Measurements from ENCODE around the gene AGK. TPM values are rescaled to one million over a fixed set of nuclear protein-coding genes. Genes with fewer than 3 reads are reported as not detected.
"Not testable (repeated sequence)": the region's sequence is repeated elsewhere in the genome, so short reads cannot be mapped to it uniquely, and the experiment has no call there.

AGK gene
- total RNA-seq, 3 donors from 2014 or later, result 79.9 to 94.5 (median 90.2) TPM

GRCh38 chr7:141563956-141564623, 12.9 kb downstream of the AGK start:
- H3K4me1 Mint-ChIP-seq (ENCODE audit: low read depth), result peaks cover 46% of the 10 kb centered on the region
- peak; percentile 98 to 99 for ATAC-seq

DNA sequence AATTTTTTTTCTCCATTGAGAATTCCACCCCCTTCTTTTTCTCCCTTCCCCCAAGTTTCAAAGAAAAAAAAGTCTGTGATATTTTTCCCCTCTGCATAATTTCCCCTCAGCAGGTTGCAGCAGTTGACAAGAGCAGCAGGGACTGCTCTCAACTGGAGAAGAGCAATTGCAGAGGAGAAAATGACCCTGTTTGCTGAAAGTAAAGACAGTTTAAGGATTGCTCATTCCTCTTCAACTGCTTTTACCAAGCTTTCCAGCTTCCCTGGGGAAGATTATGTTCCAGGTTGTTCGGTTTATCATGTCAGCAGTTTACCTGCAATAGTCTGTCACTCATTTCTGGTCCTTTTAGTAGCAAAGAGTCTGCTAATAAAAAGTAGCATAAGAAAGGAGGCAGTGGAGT, 16.2 kb downstream of the AGK start:
- DNase-seq (no peak), ATAC-seq (no peak)
- peaks cover 42% of the 10 kb centered on the region for H3K4me1 Mint-ChIP-seq (ENCODE audit: low read depth)
- peaks cover 7% of the 10 kb centered on the region for H3K9me3 Mint-ChIP-seq
- peaks cover 67% of the 10 kb centered on the region for H3K36me3 Mint-ChIP-seq (ENCODE audit: insufficient read depth)
- no peaks in the 10 kb centered on the region for H3K27me3 Mint-ChIP-seq (ENCODE audit: low read depth)
- H3K4me3 Mint-ChIP-seq, result no peak overlapping the region

More at GRCh38 chr7:141563956-141564623, 12.9 kb downstream of the AGK start:
- H3K9me3 Mint-ChIP-seq, result peaks cover 7% of the 10 kb centered on the region
- H3K36me3 Mint-ChIP-seq (ENCODE audit: insufficient read depth), result peaks cover 69% of the 10 kb centered on the region
- no peak for DNase-seq
- H3K4me3 Mint-ChIP-seq, result no peak overlapping the region
- no peaks in the 10 kb centered on the region for H3K27me3 Mint-ChIP-seq (ENCODE audit: low read depth)

GRCh38 chr7:141568227-141568626, 17.0 kb downstream of the AGK start:
- DNase-seq, result no peak
- no peak for ATAC-seq
- H3K4me1 Mint-ChIP-seq (ENCODE audit: low read depth), result peaks cover 37% of the 10 kb centered on the region
- peaks cover 70% of the 10 kb centered on the region for H3K36me3 Mint-ChIP-seq (ENCODE audit: insufficient read depth)
- H3K9me3 Mint-ChIP-seq, result peaks cover 7% of the 10 kb centered on the region
- no peak overlapping the region for H3K4me3 Mint-ChIP-seq
- no peaks in the 10 kb centered on the region for H3K27me3 Mint-ChIP-seq (ENCODE audit: low read depth)

DNA sequence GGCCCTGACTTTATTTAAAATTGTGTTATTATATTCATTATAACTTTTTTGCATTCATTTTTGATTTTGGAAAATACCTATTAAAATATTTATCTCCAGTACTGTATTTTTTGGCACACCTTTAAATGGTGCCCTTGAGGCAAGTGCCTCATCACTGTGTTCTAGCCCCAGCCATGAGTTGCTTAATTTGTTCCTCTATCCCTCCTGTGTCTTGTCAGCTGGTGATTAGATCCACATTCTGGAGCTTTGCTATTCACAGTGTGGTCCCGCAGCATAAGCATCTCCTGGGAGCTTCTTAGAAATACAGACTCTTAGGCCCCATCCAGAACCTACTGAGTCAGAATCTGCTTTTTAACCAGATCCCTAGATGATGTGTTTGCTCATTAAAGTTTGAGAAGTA, 19.8 kb downstream of the AGK start:
- no peak for ATAC-seq
- Mint-ChIP-seq H3K9me3 (peaks cover 14% of the 10 kb centered on the region), H3K36me3 (ENCODE audit: insufficient read depth) (peaks cover 71% of the 10 kb centered on the region)

DNA sequence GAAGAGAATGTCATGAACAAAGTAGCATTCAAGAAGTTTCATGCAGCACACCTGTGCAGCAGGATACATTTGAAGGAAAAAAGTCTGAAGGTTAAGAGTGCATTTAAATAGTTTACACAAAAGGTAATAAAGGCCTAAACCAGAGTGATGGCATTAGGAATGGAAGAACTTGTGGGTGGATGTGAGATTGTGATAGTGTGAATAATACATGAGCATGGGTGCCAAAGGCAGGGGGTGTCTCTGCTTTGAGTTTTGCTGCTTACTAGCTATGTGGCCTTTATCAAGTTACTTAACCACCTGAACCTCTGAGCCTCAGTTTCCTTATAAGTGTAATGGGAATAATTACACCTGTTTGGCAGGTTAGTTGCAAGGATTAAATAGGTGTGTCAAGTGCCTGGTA, 21.0 kb downstream of the AGK start:
- H3K27me3 Mint-ChIP-seq (ENCODE audit: low read depth), result no peaks in the 10 kb centered on the region
- peaks cover 70% of the 10 kb centered on the region for H3K36me3 Mint-ChIP-seq (ENCODE audit: insufficient read depth)
- peaks cover 16% of the 10 kb centered on the region for H3K4me1 Mint-ChIP-seq (ENCODE audit: low read depth)
- H3K4me3 Mint-ChIP-seq, result peak overlapping the region; percentile 4
- peaks cover 19% of the 10 kb centered on the region for H3K9me3 Mint-ChIP-seq
- no peak for DNase-seq
- peak; percentile 58 to 78 for ATAC-seq

More for the DNA sequence above, 19.8 kb downstream of the AGK start:
- H3K4me3 Mint-ChIP-seq, result no peak overlapping the region
- no peak for DNase-seq
- H3K27me3 Mint-ChIP-seq (ENCODE audit: low read depth), result no peaks in the 10 kb centered on the region
- peaks cover 20% of the 10 kb centered on the region for H3K4me1 Mint-ChIP-seq (ENCODE audit: low read depth)

- Mint-ChIP-seq H3K4me3 (no peak overlapping the region), H3K4me1 (ENCODE audit: low read depth) (peaks cover 15% of the 10 kb centered on the region), H3K9me3 (peaks cover 19% of the 10 kb centered on the region), H3K36me3 (ENCODE audit: insufficient read depth) (peaks cover 60% of the 10 kb centered on the region), H3K27me3 (ENCODE audit: low read depth) (no peaks in the 10 kb centered on the region)
- ATAC-seq (no peak), DNase-seq (no peak)
Measured at GRCh38 chr7:141573511-141573910, 22.3 kb downstream of the AGK start.

DNA sequence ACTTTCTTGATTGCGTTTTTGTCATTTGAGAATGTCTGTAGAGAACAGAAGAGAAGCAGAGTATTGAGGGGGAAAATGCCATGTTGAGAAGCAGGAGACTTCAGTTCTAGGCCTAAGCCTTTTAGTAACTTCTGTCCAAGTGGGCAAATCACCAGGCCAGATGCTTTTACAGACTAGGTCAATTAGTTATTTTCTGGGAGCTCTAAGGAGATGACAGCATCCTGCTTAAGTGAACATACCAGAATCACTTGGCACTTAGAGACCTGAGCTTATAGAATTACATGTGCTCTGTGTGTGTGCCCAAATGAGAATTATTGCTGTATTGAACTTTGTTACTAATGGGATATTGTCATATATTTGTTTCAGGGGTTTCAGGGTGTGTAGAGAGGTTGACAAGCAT, 24.0 kb downstream of the AGK start:
- no peak overlapping the region for H3K4me3 Mint-ChIP-seq
- H3K36me3 Mint-ChIP-seq (ENCODE audit: insufficient read depth), result peaks cover 54% of the 10 kb centered on the region

DNA sequence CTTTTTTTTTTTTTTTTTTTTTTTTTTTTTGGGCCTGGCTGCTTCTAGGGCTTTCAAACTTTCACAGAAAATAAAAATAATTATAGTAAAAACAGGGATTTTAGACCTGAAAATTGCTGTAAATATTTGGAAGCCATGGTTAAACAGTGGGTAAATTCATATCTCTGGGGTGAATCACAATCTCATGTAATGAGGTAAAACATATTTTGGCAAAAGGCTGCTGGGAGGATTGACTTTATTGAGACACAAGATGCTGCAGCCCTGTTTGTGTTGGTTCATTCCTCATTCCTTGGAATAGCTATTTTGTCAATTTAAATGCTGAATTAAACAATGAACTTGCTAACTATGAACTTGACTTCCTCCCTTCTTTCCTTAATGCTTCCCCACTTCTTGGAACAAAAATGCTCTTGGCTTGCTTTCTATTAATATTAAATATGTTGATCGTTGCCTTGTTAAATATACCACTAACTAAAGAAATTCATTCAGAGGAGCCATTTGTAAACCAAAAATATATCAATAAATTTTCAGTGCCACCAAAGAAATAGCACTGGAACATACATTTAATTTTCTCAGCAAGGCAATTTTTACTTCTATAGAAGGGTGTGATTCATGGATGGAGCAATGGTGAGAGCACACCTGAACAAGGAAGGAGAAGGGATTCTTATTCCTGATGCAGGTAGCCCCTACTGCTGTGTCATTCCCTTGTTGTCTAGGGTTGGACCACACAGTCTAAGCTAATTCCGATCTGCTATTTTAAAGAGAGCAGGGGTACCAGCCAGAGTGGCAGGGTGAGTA, 24.6 kb downstream of the AGK start:
- Mint-ChIP-seq H3K4me1 (ENCODE audit: low read depth) (peaks cover 15% of the 10 kb centered on the region), H3K36me3 (ENCODE audit: insufficient read depth) (peaks cover 54% of the 10 kb centered on the region), H3K27me3 (ENCODE audit: low read depth) (no peaks in the 10 kb centered on the region), H3K9me3 (peaks cover 19% of the 10 kb centered on the region), H3K4me3 (no peak overlapping the region)
- DNase-seq (no peak), ATAC-seq (no peak)

More for the DNA sequence above, 24.0 kb downstream of the AGK start:
- H3K4me1 Mint-ChIP-seq (ENCODE audit: low read depth), result peaks cover 15% of the 10 kb centered on the region
- ATAC-seq, result no peak
- no peaks in the 10 kb centered on the region for H3K27me3 Mint-ChIP-seq (ENCODE audit: low read depth)
- peaks cover 19% of the 10 kb centered on the region for H3K9me3 Mint-ChIP-seq
- no peak for DNase-seq

- ATAC-seq, result no peak
- DNase-seq, result no peak
- Mint-ChIP-seq H3K36me3 (ENCODE audit: insufficient read depth) (peaks cover 45% of the 10 kb centered on the region), H3K27me3 (ENCODE audit: low read depth) (no peaks in the 10 kb centered on the region), H3K4me3 (no peak overlapping the region), H3K4me1 (ENCODE audit: low read depth) (peaks cover 4% of the 10 kb centered on the region), H3K9me3 (peaks cover 19% of the 10 kb centered on the region)
Measured at GRCh38 chr7:141577043-141577839, 26.0 kb downstream of the AGK start.

DNA sequence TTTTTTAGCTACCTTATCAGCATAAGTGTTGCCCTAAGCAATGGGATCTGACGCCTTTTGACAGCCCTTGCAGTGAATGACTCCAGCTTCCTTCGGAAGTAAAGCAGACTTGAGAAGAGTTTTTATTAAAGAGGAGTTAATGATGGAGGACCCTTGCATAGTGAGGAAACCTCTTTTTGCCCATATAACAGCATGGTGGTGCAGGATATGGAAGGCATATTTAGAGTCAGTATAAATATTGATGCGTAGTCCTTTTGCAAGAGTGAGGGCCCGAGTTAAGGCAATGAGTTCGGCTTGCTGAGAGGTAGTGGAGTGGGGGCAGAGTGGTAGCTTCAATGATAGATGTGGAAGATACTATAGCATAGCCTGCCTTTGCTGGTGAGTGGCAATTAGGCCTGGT, 28.7 kb downstream of the AGK start:
- not testable (repeated sequence) for H3K27me3 Mint-ChIP-seq (ENCODE audit: low read depth); DNase-seq; H3K4me3 Mint-ChIP-seq; ATAC-seq
- H3K4me1 Mint-ChIP-seq (ENCODE audit: low read depth), result peaks cover 15% of the 10 kb centered on the region
- peaks cover 45% of the 10 kb centered on the region for H3K36me3 Mint-ChIP-seq (ENCODE audit: insufficient read depth)
- H3K9me3 Mint-ChIP-seq, result peaks cover 14% of the 10 kb centered on the region

- H3K4me3 Mint-ChIP-seq; ATAC-seq; H3K9me3 Mint-ChIP-seq; H3K27me3 Mint-ChIP-seq (ENCODE audit: low read depth); DNase-seq: not testable (repeated sequence)
- Mint-ChIP-seq H3K36me3 (ENCODE audit: insufficient read depth) (peaks cover 36% of the 10 kb centered on the region), H3K4me1 (ENCODE audit: low read depth) (peaks cover 35% of the 10 kb centered on the region)
Measured at GRCh38 chr7:141582063-141582462, 30.9 kb downstream of the AGK start.

DNA sequence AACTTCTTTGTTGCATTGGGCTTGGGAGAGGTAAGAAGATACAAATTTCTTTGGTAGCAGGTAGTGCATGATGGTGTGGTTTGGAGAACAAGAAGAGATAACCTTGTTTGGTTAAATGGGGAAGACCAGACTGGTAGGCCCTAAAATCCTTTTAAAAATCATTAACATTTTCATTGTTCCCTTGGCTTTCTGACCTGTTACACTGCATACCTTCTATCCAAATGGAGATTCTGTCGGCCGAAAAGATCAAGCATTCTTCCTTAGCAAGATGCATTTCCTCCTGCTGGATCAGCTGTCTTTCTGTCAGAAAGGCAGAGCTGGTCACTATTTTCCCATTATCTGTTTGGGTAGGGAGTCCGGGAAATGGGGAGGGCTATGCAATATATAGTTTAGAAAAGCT, 33.7 kb downstream of the AGK start:
- Mint-ChIP-seq H3K27me3 (ENCODE audit: low read depth) (no peaks in the 10 kb centered on the region), H3K4me1 (ENCODE audit: low read depth) (peaks cover 45% of the 10 kb centered on the region), H3K9me3 (no peaks in the 10 kb centered on the region), H3K36me3 (ENCODE audit: insufficient read depth) (peaks cover 49% of the 10 kb centered on the region), H3K4me3 (no peak overlapping the region)
- DNase-seq (no peak), ATAC-seq (no peak)

GRCh38 chr7:141585592-141586510, 34.6 kb downstream of the AGK start:
- H3K36me3 Mint-ChIP-seq (ENCODE audit: insufficient read depth), result peaks cover 56% of the 10 kb centered on the region
- H3K9me3 Mint-ChIP-seq, result no peaks in the 10 kb centered on the region
- peaks cover 53% of the 10 kb centered on the region for H3K4me1 Mint-ChIP-seq (ENCODE audit: low read depth)
- ATAC-seq (peak; percentile 90 to 91), DNase-seq (no peak)
- peak overlapping the region; percentile 45 for H3K4me3 Mint-ChIP-seq
- no peaks in the 10 kb centered on the region for H3K27me3 Mint-ChIP-seq (ENCODE audit: low read depth)

Measured in activated T-cell treated with anti-CD3 and anti-CD28 coated beads, Interleukin-2, amount 50 U/mL, for 4 hours (primary cell).